GM19463 (cell line): ENCODE data around the gene AADACL4.
"Not testable (repeated sequence)": the region's sequence is repeated elsewhere in the genome, so short reads cannot be mapped to it uniquely, and the experiment has no call there.

ENCODE experiments used
- ATAC-seq: cut with Tn5 transposase; IDR thresholded peaks from one replicate; pipeline ENCODE4 v1.9.1; 2021; ENCODE audit warnings: mild to moderate bottlenecking, moderate library complexity; ENCODE audit not compliant: unreplicated experiment

AADACL4 gene

DNA sequence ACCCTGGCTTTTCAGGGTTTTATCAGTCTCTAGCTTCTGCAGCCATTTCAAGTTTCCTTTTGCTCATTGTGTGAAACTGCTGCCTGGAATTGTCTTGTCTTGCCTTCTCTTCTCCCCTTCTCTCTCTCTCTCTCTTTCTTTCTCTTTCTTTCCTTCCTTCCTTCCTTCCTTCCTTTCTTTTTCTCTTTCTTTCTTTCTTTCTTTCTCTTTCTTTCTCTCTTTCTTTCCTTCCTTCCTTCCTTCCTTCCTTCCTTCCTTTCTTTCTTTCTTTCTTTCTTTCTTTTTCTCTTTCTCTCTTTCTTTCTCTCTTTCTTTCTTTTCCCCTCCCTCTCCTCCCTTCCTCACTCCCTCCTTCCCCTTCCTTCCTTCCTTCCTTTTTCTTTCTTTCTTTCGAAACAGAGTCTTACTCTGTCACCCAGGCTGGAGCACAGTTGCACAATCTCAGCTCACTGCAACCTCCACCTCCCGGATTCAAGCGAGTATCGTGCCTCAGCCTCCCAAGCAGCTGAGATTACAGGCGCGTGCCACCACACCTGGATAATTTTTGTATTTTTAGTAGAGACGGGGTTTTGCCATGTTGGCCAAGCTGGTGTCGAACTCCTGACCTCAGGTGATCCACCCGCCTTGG, 14.1 kb downstream of the AADACL4 start:
- ATAC-seq: not testable (repeated sequence)

DNA sequence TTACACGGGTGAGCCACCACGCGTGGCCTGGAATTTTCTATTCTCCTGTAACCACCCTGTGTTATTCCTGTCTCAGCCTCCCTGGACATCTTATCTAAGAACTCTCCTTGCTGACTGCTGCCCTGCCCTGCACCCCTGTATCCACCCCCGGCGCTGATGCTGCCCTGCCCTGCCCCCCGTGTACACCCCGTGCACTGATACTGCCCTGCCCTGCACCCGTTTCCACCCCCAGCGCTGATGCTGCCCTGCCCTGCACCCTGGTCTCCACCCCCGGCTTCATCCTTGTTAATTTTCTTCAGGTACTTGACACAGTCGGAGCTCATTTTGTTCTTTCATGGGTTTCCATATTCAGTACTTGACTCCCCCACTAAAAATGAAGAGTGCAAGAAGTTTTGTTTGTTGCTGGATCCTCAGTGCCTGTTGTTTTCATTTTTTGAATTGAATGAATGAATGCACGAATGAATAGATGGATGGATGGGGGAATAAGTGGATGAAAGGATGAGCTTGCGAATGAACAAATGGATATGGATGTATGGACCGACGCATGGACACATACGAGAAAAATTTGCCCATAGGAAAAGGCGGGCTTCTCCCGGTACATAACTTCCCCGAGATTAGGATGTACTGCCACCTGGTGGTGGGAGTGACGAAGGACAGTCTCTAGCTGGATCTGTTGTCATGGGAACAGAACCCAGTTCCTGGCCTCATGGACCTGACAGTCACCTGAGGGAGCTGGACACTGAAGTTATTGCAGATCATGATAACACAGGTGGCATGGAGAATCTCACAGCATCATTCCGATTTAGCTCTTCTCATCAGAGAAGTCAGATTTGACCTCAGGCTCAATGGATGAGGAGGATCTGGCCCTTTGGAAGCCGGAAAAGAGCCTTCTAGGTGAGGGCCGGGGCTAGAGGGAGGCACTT, 14.9 kb downstream of the AADACL4 start:
- no peak for ATAC-seq

DNA sequence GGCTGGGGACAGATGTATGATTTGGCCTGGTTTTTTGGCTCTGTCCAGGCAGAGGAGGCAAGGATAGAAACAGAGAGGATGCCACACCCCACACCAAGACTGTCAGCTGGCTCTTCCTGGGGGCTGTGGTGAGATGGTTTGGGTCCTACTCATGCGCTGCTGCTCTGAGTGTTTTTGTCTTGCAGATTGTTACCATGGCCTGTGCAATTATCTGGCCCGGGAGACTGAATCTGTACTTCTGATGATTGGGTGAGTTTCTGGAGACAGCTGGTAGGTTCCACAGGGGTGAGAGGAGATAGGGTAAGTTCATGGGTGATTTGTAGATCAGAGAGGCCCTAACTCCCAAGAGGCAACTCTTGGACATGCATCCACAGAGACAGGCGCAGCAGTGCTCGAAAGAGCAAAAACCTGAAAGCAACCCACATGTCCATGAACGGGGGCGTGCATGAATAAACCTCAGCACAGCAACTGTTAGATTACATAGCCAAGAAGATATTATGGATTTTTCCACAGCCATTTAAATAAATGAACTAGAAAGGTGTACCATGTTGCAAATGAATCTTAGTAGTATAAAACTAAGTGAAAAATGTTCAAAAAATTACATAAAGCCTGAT, 17.8 kb downstream of the AADACL4 start:
- ATAC-seq: no peak

DNA sequence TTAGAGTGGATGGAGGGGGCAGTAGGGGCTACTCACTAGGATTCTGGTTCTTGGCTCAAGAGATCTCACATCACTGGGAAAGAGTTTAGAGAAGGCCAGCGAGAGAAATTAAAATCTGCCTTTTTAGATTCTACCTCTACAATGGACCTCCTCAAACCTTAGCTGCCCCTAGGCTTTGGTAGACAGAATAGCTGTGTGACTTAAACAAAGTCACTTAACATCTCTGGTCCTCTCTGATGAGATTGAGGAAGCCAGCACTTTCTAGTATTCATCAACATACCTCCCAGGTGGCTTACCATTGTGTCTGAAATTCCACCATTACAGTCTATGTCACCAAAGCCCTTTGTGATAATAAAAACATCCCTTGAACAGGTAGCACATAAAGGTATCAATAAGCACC, 18.7 kb downstream of the AADACL4 start:
- ATAC-seq: no peak

DNA sequence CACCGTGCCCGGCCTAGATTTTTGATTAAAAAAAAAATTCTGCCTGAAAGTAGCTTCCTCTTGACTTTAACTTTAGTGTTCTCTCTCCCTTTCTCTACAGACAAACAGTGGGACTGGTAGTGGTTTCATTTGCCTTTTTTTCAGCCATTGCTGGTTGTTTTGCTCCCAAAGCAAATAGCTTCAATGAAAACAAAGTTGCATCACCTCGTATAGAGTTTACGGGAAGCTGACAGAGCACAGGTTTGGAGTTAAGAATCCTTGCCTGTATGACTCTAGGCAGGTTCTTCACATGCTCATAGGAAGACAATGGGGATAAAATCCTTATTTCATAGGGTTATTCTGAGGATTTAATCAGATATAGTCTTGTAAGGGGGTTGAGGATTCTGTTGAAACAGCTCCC, 21.6 kb downstream of the AADACL4 start:
- ATAC-seq: no peak

DNA sequence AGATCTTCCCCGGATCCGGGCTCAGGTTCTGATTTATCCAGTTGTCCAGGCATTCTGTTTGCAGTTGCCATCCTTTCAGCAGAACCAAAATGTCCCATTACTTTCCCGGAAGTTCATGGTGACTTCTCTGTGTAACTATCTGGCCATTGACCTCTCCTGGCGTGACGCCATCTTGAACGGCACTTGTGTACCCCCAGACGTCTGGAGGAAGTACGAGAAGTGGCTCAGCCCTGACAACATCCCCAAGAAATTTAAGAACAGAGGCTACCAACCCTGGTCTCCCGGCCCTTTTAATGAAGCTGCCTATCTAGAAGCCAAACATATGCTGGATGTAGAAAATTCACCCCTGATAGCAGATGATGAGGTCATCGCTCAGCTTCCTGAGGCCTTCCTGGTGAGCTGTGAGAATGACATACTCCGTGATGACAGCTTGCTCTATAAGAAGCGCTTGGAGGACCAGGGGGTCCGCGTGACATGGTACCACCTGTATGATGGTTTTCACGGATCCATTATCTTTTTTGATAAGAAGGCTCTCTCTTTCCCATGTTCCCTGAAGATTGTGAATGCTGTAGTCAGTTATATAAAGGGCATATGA, 22.4 kb downstream of the AADACL4 start:
- ATAC-seq: no peak

DNA sequence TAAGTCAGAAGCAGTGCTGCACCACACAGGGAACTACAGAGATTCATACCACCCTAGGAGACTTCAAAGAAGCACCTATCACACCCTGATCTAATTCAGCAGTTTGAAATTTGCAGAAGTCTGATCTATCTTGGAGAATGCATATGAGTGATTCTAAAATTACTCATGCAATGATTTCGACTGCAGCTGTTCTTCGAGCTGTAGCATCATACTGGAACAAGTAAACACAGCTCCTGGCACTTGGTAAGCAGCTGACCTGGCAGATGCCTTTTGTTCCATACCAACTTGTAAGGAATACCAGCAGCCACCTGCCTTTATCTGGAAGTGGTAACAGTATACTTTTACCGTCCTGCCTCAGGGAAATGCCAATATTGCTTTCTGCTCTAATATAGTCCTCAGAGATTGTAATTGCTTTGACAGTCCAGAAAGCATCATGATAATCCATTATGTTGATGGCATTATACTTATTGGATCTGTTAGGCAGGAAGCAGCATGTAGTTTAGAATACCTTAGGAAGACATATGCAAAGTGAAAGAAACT, 25.7 kb downstream of the AADACL4 start:
- ATAC-seq: no peak

DNA sequence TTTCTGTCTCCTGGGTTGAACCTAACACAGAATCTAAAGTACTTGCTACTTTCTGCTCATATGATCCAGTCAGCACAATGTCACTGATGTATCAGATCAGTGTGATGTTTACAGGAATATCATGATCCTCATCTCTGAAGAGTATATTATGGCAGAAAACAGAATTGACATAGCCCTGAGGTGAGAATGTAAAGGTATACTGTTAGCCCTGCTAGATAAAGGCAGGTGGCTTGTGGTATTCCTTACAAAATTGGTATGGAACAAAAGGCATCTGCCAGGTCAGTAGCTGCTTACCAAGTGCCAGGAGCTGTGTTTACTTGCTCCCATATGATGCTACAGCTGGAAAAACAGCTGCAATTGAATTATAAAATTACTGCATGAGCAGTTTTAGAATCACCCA, 30.5 kb downstream of the AADACL4 start:
- no peak for ATAC-seq

DNA sequence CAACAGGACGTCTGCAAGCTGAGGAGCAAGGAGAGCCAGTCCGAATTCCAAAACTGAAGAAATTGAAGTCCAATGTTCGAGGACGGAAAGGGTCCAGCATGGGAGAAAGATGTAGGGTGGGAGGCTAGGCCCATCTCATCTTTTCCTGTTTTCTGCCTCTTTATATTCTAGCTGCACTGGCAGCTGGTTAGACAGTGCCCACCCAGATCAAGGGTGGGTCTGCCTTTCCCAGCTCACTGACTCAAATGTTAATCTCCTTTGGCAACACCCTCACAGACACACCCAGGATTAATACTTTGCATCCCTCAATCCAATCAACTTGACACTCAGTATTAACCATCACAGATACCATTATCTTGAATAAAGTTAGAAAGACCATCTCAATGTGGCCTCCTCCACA, 32.2 kb downstream of the AADACL4 start:
- not testable (repeated sequence) for ATAC-seq

DNA sequence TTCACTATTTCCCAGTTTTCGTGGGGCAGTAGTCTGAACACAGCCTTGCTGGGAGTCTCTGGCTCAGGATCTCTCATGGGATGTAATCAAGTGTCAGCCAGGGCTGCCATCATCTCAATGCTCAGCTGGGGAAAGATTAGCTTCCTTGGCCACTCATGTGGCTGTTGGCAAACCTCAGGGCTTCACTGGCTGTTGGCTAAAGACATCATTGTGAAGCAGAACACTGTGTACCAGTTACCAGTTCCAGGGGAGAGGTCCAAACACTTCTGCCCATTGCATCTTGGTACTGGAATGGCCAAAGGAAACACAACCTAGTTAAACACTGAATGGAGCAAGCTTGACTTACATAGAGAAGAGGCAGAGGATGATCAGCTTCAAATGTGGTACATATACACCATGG, 33.7 kb downstream of the AADACL4 start:
- ATAC-seq: no peak

DNA sequence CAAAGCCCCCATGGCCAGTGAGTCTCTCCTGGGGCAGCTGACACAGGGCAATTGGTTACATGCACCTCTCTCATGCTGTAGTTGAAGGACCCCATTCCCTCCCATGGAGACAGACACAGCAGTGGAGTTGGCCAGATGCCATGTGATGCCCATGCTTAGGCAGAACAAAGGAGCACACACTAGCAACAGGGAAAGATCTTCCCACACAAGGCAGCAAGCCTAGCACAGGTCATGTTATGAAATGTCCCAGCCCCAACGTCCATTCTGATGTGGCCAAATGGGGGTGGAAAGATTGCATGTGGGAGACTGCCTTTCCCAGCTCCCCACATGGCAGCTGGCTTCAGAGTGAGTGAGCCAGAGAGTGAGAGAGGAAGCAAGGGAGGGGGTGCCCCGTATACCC, 34.5 kb downstream of the AADACL4 start:
- no peak for ATAC-seq

DNA sequence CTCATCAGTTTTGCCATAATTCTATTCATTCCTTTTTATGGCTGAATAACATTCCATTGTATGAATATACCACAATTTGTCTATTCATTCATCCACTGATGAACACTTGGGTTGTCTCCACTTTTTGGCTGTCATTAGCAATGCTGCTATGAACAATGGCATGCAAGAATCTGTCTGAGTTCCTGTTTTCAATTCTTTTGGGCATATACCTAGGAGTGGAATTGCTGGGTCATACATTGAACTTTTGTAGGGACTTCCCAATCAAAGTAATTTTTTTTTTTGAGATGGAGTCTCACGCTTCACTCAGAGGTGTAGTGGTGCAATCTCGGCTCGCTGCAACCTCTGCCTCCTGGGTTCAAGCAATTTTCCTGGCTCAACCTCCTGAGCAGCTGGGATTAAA, 34.9 kb downstream of the AADACL4 start:
- no peak for ATAC-seq

DNA sequence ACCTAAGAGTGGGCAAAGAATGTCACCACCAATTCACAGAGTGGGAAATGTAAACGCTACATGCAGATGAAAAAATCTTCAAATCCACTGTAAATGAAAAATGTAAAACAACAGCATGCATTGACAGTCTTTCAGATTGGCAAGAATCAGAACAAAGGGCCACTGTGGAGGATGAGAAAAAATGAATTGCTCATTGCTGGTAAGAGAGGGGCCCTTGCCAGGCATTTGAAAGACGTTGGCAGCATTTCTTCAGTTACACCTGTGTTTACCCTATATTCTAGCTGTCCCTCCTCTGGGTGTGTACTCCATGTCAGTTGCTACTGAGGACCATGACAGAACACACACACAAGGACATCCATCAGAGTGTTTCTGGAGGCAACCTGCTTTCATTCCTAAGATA, 46.3 kb downstream of the AADACL4 start:
- no peak for ATAC-seq

DNA sequence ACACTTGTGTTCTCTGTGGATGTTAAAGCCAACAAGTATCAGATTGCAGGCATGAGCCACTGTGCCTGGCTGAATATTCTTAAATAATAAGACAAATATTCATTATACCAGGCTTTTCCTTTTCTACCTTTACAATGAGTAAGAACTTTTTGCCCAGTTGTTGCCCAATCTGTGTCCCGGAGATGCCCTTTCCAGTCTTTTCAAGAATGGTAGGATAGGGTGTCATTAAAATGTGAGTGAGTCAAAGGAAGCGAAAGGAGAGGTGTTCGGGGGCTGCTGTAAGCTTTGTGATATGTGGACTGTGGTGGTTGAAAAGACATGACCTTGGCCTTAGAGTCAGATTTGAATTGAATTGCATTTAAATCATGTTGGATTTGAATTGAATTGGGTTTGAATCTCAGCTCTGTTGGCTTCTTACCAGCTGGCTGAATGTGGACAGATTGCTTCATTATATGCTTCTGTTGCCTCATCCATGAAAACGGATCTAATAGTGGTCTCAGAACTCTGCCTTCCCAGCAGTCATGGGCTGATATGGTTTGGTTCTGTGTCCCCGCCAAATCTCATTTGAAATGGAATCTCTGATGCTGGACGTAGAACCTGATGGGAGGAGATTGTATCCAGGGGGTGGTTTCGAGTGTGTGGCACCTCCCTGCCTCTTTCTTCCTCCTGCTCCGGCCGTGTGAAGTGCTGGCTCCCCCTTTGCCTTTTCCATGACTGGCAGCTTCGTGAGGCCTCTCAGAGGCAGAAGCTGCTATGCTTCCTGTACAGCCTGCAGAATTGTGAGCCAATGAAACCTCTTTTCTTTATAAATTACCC, 49.3 kb downstream of the AADACL4 start:
- no peak for ATAC-seq

DNA sequence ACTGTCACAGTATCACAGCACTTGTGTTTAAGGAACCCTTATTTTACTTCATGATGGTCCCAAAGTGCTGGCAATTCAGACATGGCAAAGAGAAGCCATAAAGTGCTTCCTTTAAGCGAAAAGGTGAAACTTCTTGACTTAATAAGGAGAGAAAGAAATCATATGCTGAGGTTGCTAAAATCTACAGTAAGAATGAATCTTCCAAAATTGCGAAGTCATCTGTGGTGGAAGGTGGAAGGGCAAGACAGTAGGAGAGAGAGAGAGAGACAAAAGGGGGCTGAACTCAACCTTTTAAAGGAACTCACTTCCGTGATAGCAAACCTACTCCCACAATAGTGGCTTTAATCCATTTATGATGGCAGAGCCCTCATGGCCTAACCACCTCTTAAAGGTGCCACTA, 52.8 kb downstream of the AADACL4 start:
- no peak for ATAC-seq

DNA sequence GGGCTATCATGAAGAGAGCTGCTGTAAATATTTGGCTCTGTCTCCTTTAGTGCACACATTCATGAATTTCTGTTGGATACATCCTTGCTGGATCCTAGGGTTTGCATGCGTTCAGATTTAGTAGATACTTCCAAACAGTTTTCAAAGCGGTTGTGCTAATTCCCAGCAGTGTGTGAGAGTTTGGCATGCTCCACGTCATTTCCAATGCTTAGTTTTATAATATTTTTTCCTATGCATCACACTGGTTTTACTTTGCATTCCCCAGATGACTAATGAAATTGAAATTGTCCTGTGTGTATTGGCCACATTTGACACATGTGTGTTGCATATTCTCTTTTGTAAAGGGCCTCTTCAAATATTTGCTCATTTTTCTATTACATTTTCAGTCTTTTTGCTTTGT, 53.5 kb downstream of the AADACL4 start:
- no peak for ATAC-seq

DNA sequence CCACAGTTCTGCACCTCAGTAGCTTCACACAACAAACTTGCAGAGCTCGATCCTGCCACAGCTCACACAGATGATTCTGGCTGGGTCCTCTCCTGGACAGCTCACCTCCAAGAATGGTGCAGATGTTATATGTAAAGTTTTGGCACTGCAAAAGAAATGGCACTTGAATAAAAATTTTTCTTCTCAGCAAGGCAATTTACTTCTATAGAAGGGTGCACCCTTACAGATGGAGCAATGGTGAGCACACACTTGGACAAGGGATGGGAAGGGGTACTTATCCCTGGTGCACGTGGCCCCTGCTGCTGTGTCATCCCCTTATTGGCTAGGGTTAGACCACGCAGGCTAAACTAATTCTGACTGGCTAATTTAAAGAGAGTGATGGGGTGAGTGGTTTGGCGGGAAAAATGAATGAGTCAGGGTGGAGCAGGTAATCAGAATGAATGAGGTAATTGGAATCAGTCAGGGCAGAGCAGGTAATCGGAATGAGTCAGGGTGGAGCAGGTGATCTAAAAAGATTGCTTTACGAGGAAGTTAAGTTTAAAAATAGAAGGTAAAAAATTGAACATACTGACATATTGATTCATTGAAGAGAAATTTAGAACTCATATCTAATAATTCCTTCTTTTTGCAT, 60.1 kb downstream of the AADACL4 start:
- ATAC-seq: no peak

DNA sequence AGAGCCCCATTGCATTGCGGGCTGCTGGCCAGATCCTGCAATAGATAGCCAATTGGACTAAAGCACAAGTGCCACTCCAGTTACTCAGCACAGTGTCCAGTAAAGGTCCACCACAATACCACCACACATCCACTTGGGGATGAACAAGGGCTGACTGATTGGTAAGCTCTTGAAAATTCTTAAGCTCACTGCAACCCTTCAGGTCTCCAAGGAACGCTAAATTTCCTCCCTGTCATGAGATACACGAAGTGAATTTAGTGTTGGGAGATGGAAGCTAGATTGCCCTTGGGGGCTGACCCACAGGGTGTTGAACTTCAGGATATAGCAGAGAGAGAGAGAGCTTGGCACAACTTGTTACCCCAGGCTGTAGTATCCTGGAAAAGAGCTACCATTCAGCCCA, 62.2 kb downstream of the AADACL4 start:
- no peak for ATAC-seq

DNA sequence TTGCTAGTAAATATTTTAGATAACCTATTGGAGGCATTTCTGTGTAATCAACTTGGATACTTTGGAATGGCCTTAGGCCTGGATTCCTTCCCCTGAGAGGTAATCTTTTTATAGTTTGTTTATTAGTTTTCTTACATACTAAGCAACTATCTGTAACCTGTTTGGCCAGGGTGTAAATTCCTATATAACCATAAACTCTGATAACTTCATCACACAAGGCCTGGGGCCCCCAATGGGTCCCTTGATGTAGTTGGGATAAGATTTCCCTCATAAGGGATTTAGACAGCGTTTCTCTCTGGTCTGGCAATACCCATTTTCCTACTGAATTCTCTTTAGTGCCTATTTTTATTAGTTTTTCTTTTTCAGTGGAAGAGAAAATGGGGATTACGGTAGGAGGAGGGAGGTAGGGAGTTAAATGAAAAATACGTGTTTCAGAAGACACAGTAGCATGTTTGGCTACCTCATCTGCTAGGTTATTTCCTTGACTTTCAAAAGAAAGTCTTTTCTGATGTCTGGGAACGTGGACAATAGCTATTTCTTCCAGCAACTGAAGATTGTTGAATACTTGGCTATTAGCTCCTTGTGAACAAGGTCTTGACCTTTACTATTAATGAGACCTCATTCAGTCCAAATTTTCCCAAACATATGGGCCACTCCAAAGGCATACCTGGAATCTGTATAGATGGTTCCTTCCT, 64.7 kb downstream of the AADACL4 start:
- no peak for ATAC-seq
